Activated T-cell treated with anti-CD3 and anti-CD28 coated beads for 1 hour (primary cell): ENCODE data around the gene OGA.
"Not testable (repeated sequence)": the region's sequence is repeated elsewhere in the genome, so short reads cannot be mapped to it uniquely, and the experiment has no call there.

Source experiments
- DNase-seq: peaks from one replicate; pipeline ENCODE4 v3.0.0-alpha.2; 2020; ENCODE audit warnings: low read depth

Gene OGA

GRCh38 chr10:101797403-101798059 lies 20.7 kb downstream of the OGA start:
- no peak for DNase-seq

- DNase-seq, result no peak
Observed at GRCh38 chr10:101793526-101793925, 24.7 kb downstream of the OGA start.

- no peak for DNase-seq
Observed at GRCh38 chr10:101789686-101790085, 28.6 kb downstream of the OGA start.

- DNase-seq, result not testable (repeated sequence)
Observed at GRCh38 chr10:101789231-101789630, 29.0 kb downstream of the OGA start.

- DNase-seq, result no peak
Observed at GRCh38 chr10:101785801-101786200, 32.4 kb downstream of the OGA start.

- no peak for DNase-seq
Observed at GRCh38 chr10:101784558-101784957, 33.7 kb downstream of the OGA start.

GRCh38 chr10:101783736-101784118 lies 34.5 kb downstream of the OGA start:
- no peak for DNase-seq

- peak; percentile 77 for DNase-seq
Observed at GRCh38 chr10:101782811-101783735, 35.2 kb downstream of the OGA start, which contains the start of gene NPM3. Gene NPM3 (minus strand): TSS chr10:101783446. CDS start chr10:101783390, 56 bp downstream.

GRCh38 chr10:101781984-101782810 lies 36.0 kb downstream of the OGA start:
- DNase-seq, result no peak

- no peak for DNase-seq
Observed at GRCh38 chr10:101781655-101781983, 36.6 kb downstream of the OGA start.

- peak; percentile 60 for DNase-seq
Observed at GRCh38 chr10:101780818-101781654, 37.2 kb downstream of the OGA start.

GRCh38 chr10:101780187-101780817 lies 37.9 kb downstream of the OGA start:
- DNase-seq, result no peak

- peak; percentile 86 for DNase-seq
Observed at GRCh38 chr10:101779544-101780186, 38.6 kb downstream of the OGA start.

- DNase-seq, result no peak
Observed at GRCh38 chr10:101778781-101779543, 39.3 kb downstream of the OGA start.

- DNase-seq, result no peak
Observed at GRCh38 chr10:101778151-101778780, 40.0 kb downstream of the OGA start.

- DNase-seq, result no peak
Observed at GRCh38 chr10:101777619-101778145, 40.6 kb downstream of the OGA start.

- no peak for DNase-seq
Observed at GRCh38 chr10:101776161-101776817, 42.0 kb downstream of the OGA start.
